ENCODE results near the gene LTA. TPM values are rescaled to one million over a fixed set of nuclear protein-coding genes. Genes with fewer than 3 reads are reported as not detected.
"Not testable (repeated sequence)": the region's sequence is repeated elsewhere in the genome, so short reads cannot be mapped to it uniquely, and the experiment has no call there.

LTA gene
- total RNA-seq, 1 donor from 2014 or later = 0.53 TPM

GRCh38 chr6:31541658-31542521 lies 30.2 kb upstream of the LTA start, which contains the start of gene DDX39B:
Gene DDX39B, minus strand, starts transcription at chr6:31542003. Its CDS starts 1,471 bp downstream, at chr6:31540532.
- DNase-seq (ENCODE audit: extremely low read depth, low read depth, low spot score) = peak; percentile 92

GRCh38 chr6:31543639-31544038 lies 28.4 kb upstream of the LTA start:
- DNase-seq (ENCODE audit: extremely low read depth, low read depth, low spot score) = no peak

- no peak for DNase-seq (ENCODE audit: extremely low read depth, low read depth, low spot score)
Observed at GRCh38 chr6:31544676-31545075, 27.4 kb upstream of the LTA start.

- DNase-seq (ENCODE audit: extremely low read depth, low read depth, low spot score) = no peak
Observed at GRCh38 chr6:31545291-31545690, 26.8 kb upstream of the LTA start.

- peak; percentile 63 for DNase-seq (ENCODE audit: extremely low read depth, low read depth, low spot score)
Observed at GRCh38 chr6:31546339-31546957, 25.6 kb upstream of the LTA start, which contains the start of gene ATP6V1G2. Gene ATP6V1G2, minus strand, starts transcription at chr6:31546608. Its CDS starts 49 bp downstream, at chr6:31546559.

- DNase-seq (ENCODE audit: extremely low read depth, low read depth, low spot score) = peak; percentile 89
Observed at GRCh38 chr6:31546958-31547726, 24.9 kb upstream of the LTA start, which contains the start of gene NFKBIL1. Gene NFKBIL1, plus strand, starts transcription at chr6:31547608. Its CDS starts 87 bp downstream, at chr6:31547695.

- DNase-seq (ENCODE audit: extremely low read depth, low read depth, low spot score) = no peak
Observed at GRCh38 chr6:31547727-31548543, 24.2 kb upstream of the LTA start.

GRCh38 chr6:31548544-31548873 lies 23.6 kb upstream of the LTA start:
- DNase-seq (ENCODE audit: extremely low read depth, low read depth, low spot score) = no peak

- not testable (repeated sequence) for DNase-seq (ENCODE audit: extremely low read depth, low read depth, low spot score)
Observed at GRCh38 chr6:31551371-31551770, 20.7 kb upstream of the LTA start.

- DNase-seq (ENCODE audit: extremely low read depth, low read depth, low spot score) = no peak
Observed at GRCh38 chr6:31556307-31556706, 15.8 kb upstream of the LTA start.

GRCh38 chr6:31557443-31558317 lies 14.4 kb upstream of the LTA start:
- no peak for DNase-seq (ENCODE audit: extremely low read depth, low read depth, low spot score)

- no peak for DNase-seq (ENCODE audit: extremely low read depth, low read depth, low spot score)
Observed at GRCh38 chr6:31558318-31558625, 13.8 kb upstream of the LTA start.

- DNase-seq (ENCODE audit: extremely low read depth, low read depth, low spot score) = no peak
Observed at GRCh38 chr6:31558631-31559500, 13.2 kb upstream of the LTA start.

- DNase-seq (ENCODE audit: extremely low read depth, low read depth, low spot score) = no peak
Observed at GRCh38 chr6:31559606-31559957, 12.5 kb upstream of the LTA start.

- peak; percentile 95 for DNase-seq (ENCODE audit: extremely low read depth, low read depth, low spot score)
Observed at GRCh38 chr6:31559958-31560696, 12.0 kb upstream of the LTA start.

GRCh38 chr6:31560697-31561058 lies 11.4 kb upstream of the LTA start:
- no peak for DNase-seq (ENCODE audit: extremely low read depth, low read depth, low spot score)

- DNase-seq (ENCODE audit: extremely low read depth, low read depth, low spot score) = no peak
Observed at GRCh38 chr6:31567531-31568370, 4.3 kb upstream of the LTA start.
